Colonic mucosa (tissue), 4 donors: ENCODE measurements around the gene ARHGAP23. TPM values are rescaled to one million over a fixed set of nuclear protein-coding genes. Genes with fewer than 3 reads are reported as not detected.

ENCODE experiments used
- DNase-seq: peaks from one replicate; pipeline ENCODE4 v3.0.0-alpha.2; 2020
- H3K27ac ChIP-seq: fragments of 200-600 bp; one replicate; pipeline ENCODE4 v1.8.0; 2021
- H3K27me3 ChIP-seq: fragments of 200-600 bp; one replicate; pipeline ENCODE4 v1.8.0; 2021
- H3K36me3 ChIP-seq: fragments of 200-600 bp; one replicate; pipeline ENCODE4 v1.8.0; 2021
- H3K4me1 ChIP-seq: fragments of 200-600 bp; one replicate; pipeline ENCODE4 v1.8.0; 2021; ENCODE audit warnings: mild to moderate bottlenecking
- H3K4me3 ChIP-seq: fragments of 200-600 bp; one replicate; pipeline ENCODE4 v1.8.0; 2021
- H3K9ac ChIP-seq, 2 donors: one replicate each; pipeline ENCODE4 v1.7.0; 2013; ENCODE audit warnings: control low read depth in 2 of 2, low read depth in 2 of 2, low read length in 2 of 2
- H3K9me3 ChIP-seq: fragments of 200-600 bp; one replicate; pipeline ENCODE4 v1.8.0; 2021
- CTCF ChIP-seq: fragments of 200-600 bp; IDR thresholded peaks from one replicate; pipeline ENCODE4 v1.8.0; 2022; ENCODE audit warnings: antibody characterized with exemption, mild to moderate bottlenecking
- intact Hi-C: fragments of 100-400 bp; cut with DNase I; formaldehyde crosslinking; loops from one replicate; pipeline ENCODE4 v1.14.1; 2022
- total RNA-seq, 2 donors: library from RNA; stranded (reverse); fragmentation: NEBNext Ultra II Directional in 1 of 2; extraction: Animal tissue kit (Norgen Biotek cat#: 25700) in 1 of 2; gene quantifications; one replicate each; pipeline ENCODE4 v1.2.1, GENCODE V29; 2021
- donor health status: healthy.
- donor health status: DM: no; HTN: no; CAD: no.
- donor health status: DM: no; HTN: no; CAD: no.

Gene ARHGAP23
- total RNA-seq, 2 donors from 2014 or later = 4.0 to 14.1 TPM

DNA sequence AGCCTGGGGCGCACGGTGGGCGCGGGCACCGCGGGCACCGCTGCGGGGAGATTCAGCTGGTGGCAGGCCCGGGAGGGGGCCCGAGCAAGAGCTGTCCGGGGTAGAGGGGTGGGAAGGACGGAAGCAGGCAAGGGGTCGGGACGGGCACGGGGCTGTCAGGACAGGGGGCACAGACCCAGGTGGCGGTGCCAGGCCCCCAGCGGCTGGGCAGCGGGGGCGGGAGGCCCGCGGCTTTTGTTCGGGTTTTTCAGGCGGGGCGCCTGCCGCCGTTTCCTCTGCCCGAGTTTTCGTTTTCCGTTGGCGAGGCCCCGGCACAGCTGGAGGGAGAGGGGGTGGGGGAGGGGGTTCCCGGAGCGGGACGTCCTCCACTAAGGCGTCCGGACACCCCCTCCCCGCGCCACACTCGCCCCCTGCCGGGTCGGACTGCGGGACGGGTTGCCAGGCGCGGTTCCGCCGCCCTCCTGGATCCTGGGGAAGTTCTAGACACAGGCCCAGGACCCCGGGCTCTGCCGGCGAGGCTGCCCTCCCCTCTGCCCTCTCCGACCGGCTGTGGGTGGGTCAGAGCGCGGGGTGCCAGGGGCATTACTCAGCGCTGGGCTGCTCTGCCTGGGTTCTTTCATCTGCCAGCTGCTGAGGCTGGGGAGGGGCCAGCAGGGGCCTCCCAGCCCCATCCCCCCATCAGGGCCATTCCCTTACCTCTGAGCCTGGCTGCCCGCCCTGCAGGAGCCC lies 543 bp downstream of the ARHGAP23 start:
- Histone ChIP-seq H3K36me3 (no peaks in the 10 kb centered on the region), H3K27me3 (no peaks in the 10 kb centered on the region), H3K4me3 (peak overlapping the region; percentile 71), H3K9me3 (no peaks in the 10 kb centered on the region), H3K9ac (peak overlapping the region; percentile 34 to 82), H3K27ac (peak overlapping the region; percentile 85), H3K4me1 (peaks cover 4% of the 10 kb centered on the region)
- TF ChIP-seq CTCF = no peak
- DNase-seq = no peak
- intact Hi-C loops = no loop called here

DNA sequence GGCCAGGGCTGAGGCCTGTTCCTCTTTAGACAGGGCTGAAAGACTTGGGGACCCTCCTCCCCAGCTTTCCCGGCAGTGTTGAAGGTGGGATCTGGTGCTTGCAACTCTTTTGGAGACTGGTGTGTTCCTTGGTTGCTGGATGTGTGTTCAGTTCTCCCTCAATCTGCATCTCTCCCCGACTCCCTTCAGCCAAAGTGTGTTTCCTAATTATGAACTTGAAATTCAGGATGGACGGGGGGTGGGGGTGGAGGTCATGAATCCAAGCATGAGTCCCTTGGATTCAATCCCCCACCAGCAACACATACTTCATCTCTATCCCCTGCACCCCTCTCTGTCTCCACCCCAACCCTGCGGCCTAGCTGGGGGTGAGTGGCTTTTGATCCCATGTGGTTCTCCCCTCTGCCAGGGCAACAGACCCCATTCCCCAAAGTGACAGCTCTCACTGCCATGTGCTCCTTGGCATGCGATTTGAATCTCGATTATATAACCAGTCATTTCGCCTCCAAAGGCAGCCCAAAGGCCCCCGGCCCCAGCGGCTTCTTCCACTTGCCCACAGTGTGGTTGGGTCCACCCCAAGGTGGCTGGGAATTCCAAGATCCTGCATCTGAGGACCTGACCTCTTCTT lies 1.3 kb downstream of the ARHGAP23 start:
- no peaks in the 10 kb centered on the region for H3K27me3 ChIP-seq
- no peak for TF ChIP-seq CTCF
- peaks cover 4% of the 10 kb centered on the region for H3K4me1 ChIP-seq
- peak overlapping the region; percentile 32 to 34 for H3K9ac ChIP-seq
- H3K9me3 ChIP-seq = no peaks in the 10 kb centered on the region
- intact Hi-C loops = no loop called here
- H3K27ac ChIP-seq = peak overlapping the region; percentile 85
- no peak for DNase-seq
- H3K36me3 ChIP-seq = no peaks in the 10 kb centered on the region
- peak overlapping the region; percentile 71 for H3K4me3 ChIP-seq

- Histone ChIP-seq H3K27ac (no peak overlapping the region), H3K9me3 (no peaks in the 10 kb centered on the region), H3K4me3 (no peak overlapping the region), H3K27me3 (no peaks in the 10 kb centered on the region), H3K36me3 (no peaks in the 10 kb centered on the region), H3K4me1 (peaks cover 4% of the 10 kb centered on the region), H3K9ac (no peak overlapping the region)
- intact Hi-C loops = no loop called here
- TF ChIP-seq CTCF = no peak
- DNase-seq = no peak
These were observed 2.1 kb downstream of the ARHGAP23 start for GRCh38 chr17:38430316-38430715.

DNA sequence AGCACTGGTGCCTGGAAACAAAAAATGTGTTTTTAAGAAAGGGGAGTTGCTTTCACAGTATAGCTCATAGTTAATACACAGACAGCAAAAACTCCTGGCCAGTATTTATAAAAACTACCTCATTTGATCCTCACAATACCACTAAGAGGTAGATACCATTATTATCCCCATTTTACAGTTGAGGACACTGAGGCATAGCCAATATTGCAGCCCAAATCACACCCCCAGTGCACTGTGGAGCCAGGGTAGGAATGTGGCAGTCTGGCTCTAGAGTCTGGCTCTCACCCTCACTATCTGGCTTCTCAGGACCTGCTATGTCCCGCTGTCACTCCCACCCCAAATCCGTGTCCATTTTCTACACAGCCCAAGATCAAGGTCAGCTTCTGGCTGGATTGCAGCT lies 2.6 kb downstream of the ARHGAP23 start:
- Histone ChIP-seq H3K9ac (no peak overlapping the region), H3K4me3 (no peak overlapping the region), H3K36me3 (no peaks in the 10 kb centered on the region), H3K4me1 (peaks cover 4% of the 10 kb centered on the region), H3K9me3 (no peaks in the 10 kb centered on the region), H3K27ac (no peak overlapping the region), H3K27me3 (no peaks in the 10 kb centered on the region)
- intact Hi-C loops = no loop called here
- no peak for TF ChIP-seq CTCF
- no peak for DNase-seq

DNA sequence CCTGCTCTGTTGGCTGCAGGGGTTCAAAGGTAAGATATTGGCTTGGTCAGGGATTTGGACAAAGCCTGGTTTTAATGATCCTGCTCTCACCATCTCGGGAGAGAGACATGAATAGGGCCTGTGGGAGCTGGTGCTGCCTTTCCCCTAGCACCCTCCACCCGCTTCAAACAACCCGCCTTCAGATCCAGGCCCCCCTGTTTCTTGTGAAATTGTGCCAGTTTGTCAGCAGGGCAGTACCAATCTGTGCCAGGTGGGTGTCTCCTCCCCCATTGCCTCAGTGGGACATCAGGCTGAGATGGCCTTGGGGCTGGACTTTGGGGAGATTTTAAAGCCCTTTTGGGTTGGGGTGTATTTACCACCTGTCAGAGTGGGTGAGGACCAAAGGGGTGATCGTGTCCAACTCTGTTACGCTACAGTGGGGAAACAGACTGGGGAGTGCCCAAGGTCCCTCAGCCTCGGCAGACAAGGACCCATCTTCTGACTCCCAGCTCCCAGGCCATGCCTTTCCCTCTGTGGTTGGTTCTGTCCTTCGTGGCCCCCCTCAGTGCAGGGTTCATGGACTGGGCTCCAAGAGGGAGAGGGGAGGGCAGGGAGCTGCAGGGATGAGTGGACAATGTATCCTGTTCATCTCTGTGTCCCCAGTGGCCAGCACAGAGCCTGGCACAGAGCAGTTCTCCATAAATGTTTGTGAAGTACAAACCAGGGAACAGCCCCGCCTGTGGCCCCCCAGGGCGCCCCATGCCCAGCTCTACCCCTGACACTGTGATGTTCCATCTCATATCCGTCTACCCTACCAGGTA lies 3.3 kb downstream of the ARHGAP23 start:
- intact Hi-C loops = no loop called here
- H3K27ac ChIP-seq = no peak overlapping the region
- H3K9me3 ChIP-seq = no peaks in the 10 kb centered on the region
- no peak overlapping the region for H3K4me3 ChIP-seq
- no peak overlapping the region for H3K9ac ChIP-seq
- no peaks in the 10 kb centered on the region for H3K36me3 ChIP-seq
- no peaks in the 10 kb centered on the region for H3K27me3 ChIP-seq
- no peak for TF ChIP-seq CTCF
- no peak for DNase-seq
- peaks cover 4% of the 10 kb centered on the region for H3K4me1 ChIP-seq
